ENCODE data around the gene PDSS2. TPM values are rescaled to one million over a fixed set of nuclear protein-coding genes. Genes with fewer than 3 reads are reported as not detected.

PDSS2 gene
- total and polyA plus RNA-seq, 2 of the 8 experiments (the other 6 are each of a cell fraction or from before 2014, with no cell fraction given): 10.7 to 16.1 TPM

- Histone ChIP-seq H3K79me1 (ENCODE audit: low read depth, low read length) (no peaks in the 10 kb centered on the region), H2BK5ac (ENCODE audit: low read depth, low read length) (no peak overlapping the region), H3K9ac (replicated peaks in 1 of 4; ENCODE audit: extremely low read depth in 1 of 4, low read depth in 3 of 4, low read length in 3 of 4) (no peak overlapping the region), H3K4me3 (ENCODE audit: extremely low read depth in 1 of 4, insufficient read depth in 2 of 4, low read depth in 3 of 4, low read length in 4 of 4) (no peak overlapping the region), H3K27me3 (replicated peaks in 1 of 4; ENCODE audit: control insufficient read depth in 3 of 4, extremely low read depth in 1 of 4, insufficient read depth in 3 of 4, low read length in 3 of 4) (no peaks in the 10 kb centered on the region), H3K4ac (replicated peaks; ENCODE audit: insufficient read length, low read depth, low read length) (no peak overlapping the region), H3K9me3 (ENCODE audit: insufficient read depth in 2 of 2, low read depth in 1 of 2, low read length in 1 of 2) (no peaks in the 10 kb centered on the region), H3K4me2 (ENCODE audit: insufficient read depth in 1 of 2, low read depth in 2 of 2, low read length in 2 of 2) (no peak overlapping the region), H4K91ac (replicated peaks; ENCODE audit: insufficient read length, low read length) (no peak overlapping the region), H4K20me1 (replicated peaks in 1 of 2; ENCODE audit: control insufficient read depth in 1 of 2, insufficient read depth in 2 of 2, low read length in 2 of 2) (no peaks in the 10 kb centered on the region), H2AK5ac (ENCODE audit: low read depth, low read length) (no peak overlapping the region), H2BK12ac (ENCODE audit: low read depth, low read length) (no peak overlapping the region), H2BK20ac (ENCODE audit: low read length) (no peak overlapping the region), H2AFZ (ENCODE audit: low read length) (no peak overlapping the region), H3K56ac (replicated peaks; ENCODE audit: insufficient read length, low read depth, low read length) (no peak overlapping the region), H4K5ac (ENCODE audit: insufficient read length, low read depth, low read length) (no peak overlapping the region), H3K23ac (ENCODE audit: insufficient read length) (no peak overlapping the region), H4K8ac (ENCODE audit: extremely low read depth, insufficient read depth, low read length) (no peak overlapping the region), H2BK120ac (replicated peaks; ENCODE audit: low read depth, low read length) (no peak overlapping the region), H3K79me2 (ENCODE audit: control insufficient read depth in 1 of 2, insufficient read depth in 2 of 2, low read length in 2 of 2) (no peaks in the 10 kb centered on the region), H2BK15ac (ENCODE audit: low read length) (no peak overlapping the region), H3K4me1 (replicated peaks in 1 of 4; ENCODE audit: control insufficient read depth in 3 of 4, insufficient read depth in 4 of 4, low read length in 3 of 4) (no peaks in the 10 kb centered on the region), H3K18ac (ENCODE audit: extremely low read depth, low read length) (no peak overlapping the region), H3K23me2 (ENCODE audit: low read depth, low read length) (no peaks in the 10 kb centered on the region), H3K36me3 (ENCODE audit: control insufficient read depth in 2 of 4, insufficient read depth in 4 of 4, low read length in 3 of 4) (no peaks in the 10 kb centered on the region), H3K27ac (ENCODE audit: low read depth, low read length) (no peak overlapping the region), H3K14ac (ENCODE audit: insufficient read length) (no peak overlapping the region)
- no peak for DNase-seq (ENCODE audit: low read depth in 1 of 2, low spot score in 2 of 2)
- FAIRE-seq: no peak
- ChIA-PET CTCF (ENCODE audit: partially characterized antibody) (interaction anchor here (3.2 to 3.5 kb wide), 2 partner anchors 11 to 135 kb away, joined by 16 to 18 read pairs; no protein-coding TSS in a partner anchor), POLR2A (ENCODE audit: partially characterized antibody) (no interaction called here)
- 100% methylated on average over 1 of the region's 1 CpG; no CpG with 5 or more reads in 1 of the 2 experiments for WGBS, 2 experiments (ENCODE audit: extremely low coverage in 1 of 2, insufficient coverage in 1 of 2, insufficient read length in 1 of 2, insufficient replicate concordance in 2 of 2, low coverage in 1 of 2, low lambda C conversion rate in 2 of 2, missing lambda C conversion rate in 1 of 2)
Measured at GRCh38 chr6:107184435-107184834, 274.9 kb downstream of the PDSS2 start.
